Myocyte (in vitro differentiated cells): ENCODE data around the gene ARHGDIB. TPM values are rescaled to one million over a fixed set of nuclear protein-coding genes. Genes with fewer than 3 reads are reported as not detected.

Experiments used
- DNase-seq: peaks from one replicate; pipeline ENCODE4 v3.0.0-alpha.2; 2012; ENCODE audit warnings: low read depth
- total RNA-seq: library from RNA; depleted of rRNA; stranded (reverse); fragments of >200 nt; gene quantifications from 2 replicates; pipeline ENCODE4 v1.2.3, GENCODE V29; 2014

The ARHGDIB gene
- total RNA-seq, 1 donor from 2014 or later = not detected

- no peak for DNase-seq
Measured at GRCh38 chr12:14931791-14932560, 29.4 kb downstream of the ARHGDIB start.

DNA sequence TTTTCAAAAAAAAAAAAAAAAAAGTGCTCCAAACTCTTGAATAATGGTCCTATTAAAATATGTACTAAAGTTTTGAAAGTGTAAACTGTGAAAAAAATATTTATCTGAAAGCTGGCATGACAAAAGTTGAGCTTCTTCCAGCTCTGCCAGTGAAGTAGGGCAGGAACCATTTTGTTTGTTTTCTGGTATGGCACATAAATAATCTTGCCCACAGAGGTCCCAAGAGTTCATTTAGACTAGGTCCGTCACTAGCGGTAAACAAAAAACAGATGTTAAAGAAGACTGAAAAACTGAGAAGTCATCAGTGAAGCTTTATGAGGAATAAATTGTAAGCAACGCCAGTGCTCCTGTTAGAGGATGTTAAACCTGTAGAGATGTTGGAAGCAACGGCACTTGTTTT is 30.0 kb downstream of the ARHGDIB start:
- DNase-seq = no peak

GRCh38 chr12:14930299-14930698 is 31.1 kb downstream of the ARHGDIB start:
- no peak for DNase-seq

DNA sequence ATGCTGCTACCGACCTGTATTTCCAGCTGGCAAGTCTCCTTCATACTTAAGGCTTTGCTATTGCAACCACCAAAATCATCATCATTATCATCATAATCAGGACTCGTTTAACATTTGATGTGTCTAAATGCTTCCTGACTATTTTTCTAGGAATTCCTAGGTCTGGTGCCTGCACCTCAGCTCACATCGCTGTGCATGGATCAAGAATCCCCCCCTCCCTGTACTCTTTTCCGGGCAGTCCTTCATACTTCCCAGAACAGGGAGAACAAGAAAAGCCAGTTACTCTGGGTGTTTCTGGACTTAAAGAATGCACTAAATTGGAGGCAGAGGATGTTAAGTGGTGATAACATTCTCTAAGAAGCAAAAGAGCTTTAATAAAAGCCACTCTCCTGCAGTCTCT is 32.5 kb downstream of the ARHGDIB start:
- DNase-seq = no peak

GRCh38 chr12:14927267-14927666 is 34.1 kb downstream of the ARHGDIB start:
- no peak for DNase-seq

- no peak for DNase-seq
Measured at GRCh38 chr12:14924541-14924940, 36.9 kb downstream of the ARHGDIB start.

GRCh38 chr12:14923944-14924343 is 37.5 kb downstream of the ARHGDIB start:
- DNase-seq = no peak

- DNase-seq = no peak
Measured at GRCh38 chr12:14921218-14921617, 40.2 kb downstream of the ARHGDIB start.

- no peak for DNase-seq
Measured at GRCh38 chr12:14920475-14921126, 40.8 kb downstream of the ARHGDIB start.

- DNase-seq = no peak
Measured at GRCh38 chr12:14919455-14919854, 41.9 kb downstream of the ARHGDIB start.

DNA sequence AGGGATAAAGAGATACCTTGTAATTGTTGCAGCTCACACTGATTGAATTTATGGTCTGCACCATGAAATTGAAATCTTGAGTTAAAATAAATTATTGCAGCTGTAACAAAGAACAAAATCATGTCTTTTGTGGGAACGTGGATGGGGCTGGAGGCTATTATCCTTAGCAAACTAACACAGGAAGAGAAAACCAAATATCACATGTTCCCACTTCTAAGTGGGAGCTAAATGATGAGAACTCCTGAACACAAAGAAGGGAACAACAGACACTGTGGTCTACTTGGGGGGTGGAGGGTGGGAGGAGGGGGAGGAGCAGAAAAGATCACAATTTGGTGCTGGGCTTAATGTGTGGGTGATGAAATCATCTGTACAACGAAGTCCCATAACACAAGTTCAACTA is 45.7 kb downstream of the ARHGDIB start:
- DNase-seq = no peak

DNA sequence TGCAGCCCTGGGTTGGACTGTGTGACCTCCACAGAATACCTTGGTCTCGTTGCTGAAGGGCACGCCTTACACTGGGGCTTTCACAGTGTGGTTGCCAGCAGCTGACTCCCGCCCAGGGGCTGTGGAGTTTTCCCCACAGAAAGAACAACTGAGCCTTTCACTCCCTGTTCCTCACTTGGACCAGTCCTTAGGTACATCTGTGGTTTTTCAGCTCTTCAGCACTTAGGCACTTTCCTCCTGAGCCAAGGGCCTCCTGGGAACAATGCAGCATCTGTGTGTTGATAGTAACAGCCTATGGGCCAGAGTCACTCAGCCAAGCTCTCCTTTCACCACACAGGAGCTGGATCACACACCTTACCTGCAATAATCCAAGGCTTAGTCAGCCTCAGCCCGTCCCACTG is 48.0 kb downstream of the ARHGDIB start:
- no peak for DNase-seq

GRCh38 chr12:14911131-14911530 is 50.3 kb downstream of the ARHGDIB start:
- DNase-seq = no peak

GRCh38 chr12:14910090-14910915 is 51.1 kb downstream of the ARHGDIB start:
- no peak for DNase-seq

DNA sequence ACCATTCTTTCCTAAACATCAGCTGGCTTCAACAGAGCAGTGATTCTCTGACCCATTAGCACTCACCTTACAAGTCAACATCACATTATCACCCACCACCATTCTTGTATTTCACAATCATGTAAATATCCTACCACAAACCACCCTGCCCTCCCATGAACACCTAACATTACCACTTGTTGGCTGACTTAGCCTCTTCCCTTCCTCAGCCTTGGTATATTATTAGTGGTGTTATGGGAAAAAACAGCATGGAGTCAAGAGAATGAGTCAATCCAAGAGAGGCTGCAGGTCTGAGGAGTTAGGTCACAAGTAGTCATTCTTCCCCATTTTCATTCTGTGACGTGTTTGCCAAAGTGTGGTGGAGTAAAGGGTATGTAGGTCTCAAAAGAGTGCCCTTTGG is 53.4 kb downstream of the ARHGDIB start:
- no peak for DNase-seq

DNA sequence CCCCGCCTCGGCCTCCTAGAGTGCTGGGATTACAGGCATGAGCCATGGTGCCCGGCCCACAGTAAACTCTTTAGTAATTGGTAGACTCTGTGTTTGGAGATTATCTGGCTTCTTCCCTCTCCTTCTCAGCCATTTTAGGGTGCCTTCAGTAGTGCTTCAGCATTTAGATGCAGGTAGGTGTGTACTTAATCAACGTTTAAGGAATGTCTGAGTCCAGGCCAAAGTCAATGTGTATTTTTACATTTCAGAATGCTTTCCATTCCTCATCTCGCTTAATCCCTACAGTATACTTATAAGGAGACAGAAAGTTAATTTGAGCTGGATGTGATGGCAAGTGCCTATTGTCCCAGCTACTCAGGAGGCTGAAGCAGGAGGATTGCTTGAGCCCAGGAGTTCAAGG is 55.3 kb downstream of the ARHGDIB start:
- no peak for DNase-seq

DNA sequence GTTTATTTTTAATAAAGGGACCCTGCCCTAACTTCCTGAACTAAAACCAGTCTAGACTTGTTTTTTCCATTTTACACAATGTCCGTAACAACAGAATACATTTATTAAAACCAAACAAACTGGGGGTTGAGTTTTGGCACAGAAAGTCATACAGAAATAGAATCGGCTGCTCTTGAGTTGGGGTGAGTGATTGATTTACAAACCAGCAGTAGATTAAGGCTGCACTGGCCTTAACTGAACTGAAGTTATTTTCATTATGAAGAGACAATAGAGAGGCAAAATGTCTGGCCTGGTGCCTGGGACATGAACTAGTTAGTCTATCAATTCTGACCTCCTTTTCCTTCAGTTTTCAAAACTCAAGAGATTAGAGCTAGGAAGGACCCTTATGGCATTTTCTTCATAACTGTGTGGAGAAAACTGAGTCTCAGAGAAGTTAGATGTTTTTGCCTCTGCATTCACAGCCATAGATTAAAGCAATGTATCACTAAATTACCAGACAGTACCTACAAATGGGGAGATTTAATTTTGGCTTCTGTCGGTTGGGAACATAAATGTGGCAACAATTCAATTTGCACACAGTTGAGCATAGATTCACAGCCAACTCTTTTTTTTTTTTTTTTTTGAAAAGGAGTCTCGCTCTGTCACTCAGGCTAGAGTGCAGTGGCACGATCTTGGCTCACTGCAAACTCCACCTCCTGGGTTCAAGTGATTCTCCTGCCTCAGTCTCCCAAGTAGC is 56.0 kb downstream of the ARHGDIB start:
- no peak for DNase-seq

- no peak for DNase-seq
Measured at GRCh38 chr12:14904854-14905253, 56.5 kb downstream of the ARHGDIB start.

- no peak for DNase-seq
Measured at GRCh38 chr12:14903386-14904098, 57.9 kb downstream of the ARHGDIB start.

- no peak for DNase-seq
Measured at GRCh38 chr12:14902465-14902864, 58.9 kb downstream of the ARHGDIB start.

DNA sequence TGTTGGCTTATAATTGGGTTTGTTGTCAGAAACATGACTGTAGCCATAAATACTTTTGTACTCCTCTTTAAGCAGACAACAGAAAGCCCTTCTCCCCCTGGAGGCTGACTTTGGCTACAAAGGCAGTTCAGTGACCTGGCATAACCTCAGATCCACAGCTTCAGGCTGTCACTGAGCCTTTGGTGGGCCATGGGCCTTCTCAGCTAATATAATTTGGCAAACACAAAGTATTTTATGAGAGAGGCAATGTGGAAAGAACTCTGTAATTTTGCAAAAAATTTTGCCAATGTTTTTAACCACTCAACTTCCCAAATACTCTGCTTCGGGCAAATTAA is 60.2 kb downstream of the ARHGDIB start:
- DNase-seq = no peak
